ENCODE results near the gene DYRK1A.
A peak's percentile ranks its signal among the peaks of the same experiment; 100 is the strongest.

Gene DYRK1A

DNA sequence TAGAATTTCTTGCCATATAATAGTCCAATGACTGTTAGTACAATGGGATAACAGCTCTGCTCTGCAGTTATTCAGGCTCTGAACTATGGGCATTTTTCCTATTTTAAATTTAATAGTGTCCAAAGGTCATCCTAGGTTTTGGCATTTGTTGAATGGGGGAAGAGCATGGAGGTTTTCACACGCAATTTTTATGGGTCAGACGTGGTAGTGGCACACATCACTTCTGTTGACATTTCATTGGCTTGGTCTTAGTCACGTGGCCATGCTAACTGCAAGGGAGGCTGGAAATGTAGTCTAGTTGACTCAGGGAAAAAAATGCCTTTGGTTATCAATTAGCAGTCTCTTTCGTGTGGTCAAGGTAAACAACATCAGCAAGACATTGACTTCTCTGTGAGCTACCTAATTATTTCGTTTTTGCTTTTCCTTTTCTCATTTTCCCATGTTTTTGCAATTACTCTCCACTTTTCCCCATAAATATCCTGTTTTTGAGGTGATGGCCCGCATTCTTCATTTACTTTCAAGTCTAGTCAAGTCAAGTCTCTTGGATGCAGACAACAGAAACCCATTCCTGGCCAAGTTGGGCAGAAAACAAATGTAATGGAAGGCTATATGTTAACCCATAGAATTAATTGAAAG is 82.8 kb downstream of the DYRK1A start:
- H3K27ac ChIP-seq = no peak overlapping the region
- no peak overlapping the region for H3K9ac ChIP-seq (ENCODE audit: insufficient read length)
- H3K9me3 ChIP-seq (ENCODE audit: low read depth, low read length) = no peaks in the 10 kb centered on the region
- H3K36me3 ChIP-seq (ENCODE audit: insufficient read depth, low read length) = peaks cover 13% of the 10 kb centered on the region
- H3K4me3 ChIP-seq = no peak overlapping the region
- TF ChIP-seq FOXP2 (optimal IDR thresholded peaks at IDR 0.05; ENCODE audit: control extremely low read depth, extremely low read length, insufficient read depth) (no peak), POLR2AphosphoS5 (IDR thresholded peaks at IDR 0.05; ENCODE audit: borderline replicate concordance, low read depth, low read length) (no peak), EZH2 (IDR thresholded peaks at IDR 0.05) (no peak)
- no peak for DNase-seq (ENCODE audit: low read depth, low spot score)

DNA sequence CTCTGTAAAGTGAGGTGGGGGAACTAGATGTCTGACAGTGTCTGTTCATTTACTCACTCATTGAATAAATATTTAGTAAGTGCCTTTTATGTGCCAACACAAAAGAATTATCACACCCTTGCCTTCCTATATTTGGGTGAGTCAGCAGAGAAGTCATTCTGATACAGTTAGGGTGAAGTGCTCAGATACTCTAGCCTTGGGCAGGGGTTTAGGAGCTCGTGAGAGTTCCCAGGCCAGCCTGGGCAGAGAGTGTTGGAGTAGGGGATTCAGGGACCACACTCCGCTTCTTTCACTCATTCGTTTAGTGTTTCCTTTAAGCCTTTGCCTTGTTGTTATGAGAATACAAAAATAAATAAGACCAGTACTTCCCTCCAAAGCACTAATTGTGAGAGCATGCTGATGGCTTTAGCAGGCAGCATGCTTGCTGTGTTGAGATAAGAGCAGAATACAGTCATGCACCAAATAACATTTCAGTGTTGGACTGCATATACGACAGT is 83.9 kb downstream of the DYRK1A start:
- no peak for DNase-seq (ENCODE audit: low read depth, low spot score)
- H3K27ac ChIP-seq = peak overlapping the region; percentile 26; the same call in 1 of the 2 replicates
- no peak overlapping the region for H3K9ac ChIP-seq (ENCODE audit: insufficient read length)
- no peak overlapping the region for H3K4me3 ChIP-seq
- TF ChIP-seq POLR2AphosphoS5 (IDR thresholded peaks at IDR 0.05; ENCODE audit: borderline replicate concordance, low read depth, low read length) = no peak
- TF ChIP-seq EZH2 (IDR thresholded peaks at IDR 0.05) = no peak
- no peak for TF ChIP-seq FOXP2 (optimal IDR thresholded peaks at IDR 0.05; ENCODE audit: control extremely low read depth, extremely low read length, insufficient read depth)
- H3K9me3 ChIP-seq (ENCODE audit: low read depth, low read length) = no peaks in the 10 kb centered on the region
- H3K36me3 ChIP-seq (ENCODE audit: insufficient read depth, low read length) = peaks cover 13% of the 10 kb centered on the region

- H3K9ac ChIP-seq (ENCODE audit: insufficient read length) = no peak overlapping the region
- no peak overlapping the region for H3K27ac ChIP-seq
- H3K9me3 ChIP-seq (ENCODE audit: low read depth, low read length) = no peaks in the 10 kb centered on the region
Measured at GRCh38 chr21:37451446-37451845, 84.9 kb downstream of the DYRK1A start.

GRCh38 chr21:37452227-37452626 is 85.7 kb downstream of the DYRK1A start:
- no peak for DNase-seq (ENCODE audit: low read depth, low spot score)
- Histone ChIP-seq H3K36me3 (ENCODE audit: insufficient read depth, low read length) (peaks cover 13% of the 10 kb centered on the region), H3K27ac (peak overlapping the region; percentile 22; the same call in 1 of the 2 replicates), H3K4me3 (no peak overlapping the region), H3K9ac (ENCODE audit: insufficient read length) (no peak overlapping the region), H3K9me3 (ENCODE audit: low read depth, low read length) (no peaks in the 10 kb centered on the region)
- TF ChIP-seq FOXP2 (optimal IDR thresholded peaks at IDR 0.05; ENCODE audit: control extremely low read depth, extremely low read length, insufficient read depth) = no peak

More at GRCh38 chr21:37451446-37451845, 84.9 kb downstream of the DYRK1A start:
- Histone ChIP-seq H3K36me3 (ENCODE audit: insufficient read depth, low read length) (peaks cover 13% of the 10 kb centered on the region), H3K4me3 (no peak overlapping the region)
- DNase-seq (ENCODE audit: low read depth, low spot score) = no peak
- TF ChIP-seq POLR2AphosphoS5 (IDR thresholded peaks at IDR 0.05; ENCODE audit: borderline replicate concordance, low read depth, low read length) = no peak
- TF ChIP-seq FOXP2 (optimal IDR thresholded peaks at IDR 0.05; ENCODE audit: control extremely low read depth, extremely low read length, insufficient read depth) = no peak
- no peak for TF ChIP-seq EZH2 (IDR thresholded peaks at IDR 0.05)

DNA sequence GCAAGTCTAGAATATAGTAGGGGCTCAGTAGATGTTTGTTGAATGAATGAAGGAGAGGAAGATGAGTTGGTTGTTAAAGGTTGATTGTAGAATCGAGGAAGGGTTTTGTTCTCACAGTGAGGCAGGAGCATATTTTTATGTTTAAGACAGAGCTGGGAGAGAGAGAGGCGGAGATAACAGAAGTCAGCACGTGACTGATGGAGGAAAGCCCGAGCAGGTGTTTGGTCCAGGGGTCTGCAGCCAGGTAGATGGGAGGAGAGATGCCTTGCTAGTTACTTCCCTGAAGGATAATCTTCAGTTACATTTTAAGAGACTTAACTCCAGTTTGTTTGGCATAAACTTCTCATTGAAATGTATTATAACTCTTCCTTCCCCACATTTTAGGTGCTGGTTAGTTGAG is 86.8 kb downstream of the DYRK1A start:
- Histone ChIP-seq H3K9ac (ENCODE audit: insufficient read length) (no peak overlapping the region), H3K36me3 (ENCODE audit: insufficient read depth, low read length) (peaks cover 13% of the 10 kb centered on the region), H3K4me3 (no peak overlapping the region), H3K9me3 (ENCODE audit: low read depth, low read length) (no peaks in the 10 kb centered on the region), H3K27ac (no peak overlapping the region)
- no peak for DNase-seq (ENCODE audit: low read depth, low spot score)
- TF ChIP-seq FOXP2 (optimal IDR thresholded peaks at IDR 0.05; ENCODE audit: control extremely low read depth, extremely low read length, insufficient read depth) (no peak), POLR2AphosphoS5 (IDR thresholded peaks at IDR 0.05; ENCODE audit: borderline replicate concordance, low read depth, low read length) (no peak), EZH2 (IDR thresholded peaks at IDR 0.05) (no peak)

DNA sequence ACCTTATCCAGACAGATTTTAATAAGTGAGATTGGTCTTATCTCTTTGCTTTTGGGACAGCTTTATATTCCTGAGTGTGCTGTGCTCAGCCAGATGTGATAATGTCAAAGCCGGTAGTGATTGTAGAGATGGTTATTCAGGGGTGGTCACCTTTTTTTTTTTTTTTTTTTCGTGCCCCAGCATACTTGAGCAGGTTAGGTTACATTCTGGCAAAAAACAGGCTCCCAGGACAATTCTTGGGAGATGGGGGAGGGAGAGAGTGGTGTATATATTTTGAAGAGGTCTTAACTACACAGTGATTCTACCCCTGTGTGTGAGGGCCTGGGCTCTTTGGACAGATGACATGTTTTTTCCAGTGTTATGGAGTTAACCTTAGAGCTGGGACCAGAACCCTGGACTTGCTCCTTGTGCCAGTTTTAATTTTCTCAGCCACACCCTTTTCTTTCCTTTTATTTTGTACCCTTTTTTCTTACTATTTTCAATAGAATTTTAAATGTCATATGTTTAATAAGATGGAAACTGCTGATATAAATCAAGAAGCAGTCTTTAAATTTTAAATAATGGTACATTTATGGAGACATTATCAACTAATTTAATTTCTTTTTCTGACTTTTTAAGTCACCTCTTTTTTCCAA is 88.4 kb downstream of the DYRK1A start:
- H3K9ac ChIP-seq (ENCODE audit: insufficient read length) = no peak overlapping the region
- peaks cover 2% of the 10 kb centered on the region for H3K36me3 ChIP-seq (ENCODE audit: insufficient read depth, low read length)
- H3K4me3 ChIP-seq = no peak overlapping the region
- no peaks in the 10 kb centered on the region for H3K9me3 ChIP-seq (ENCODE audit: low read depth, low read length)
- DNase-seq (ENCODE audit: low read depth, low spot score) = no peak
- no peak for TF ChIP-seq EZH2 (IDR thresholded peaks at IDR 0.05)
- TF ChIP-seq FOXP2 (optimal IDR thresholded peaks at IDR 0.05; ENCODE audit: control extremely low read depth, extremely low read length, insufficient read depth) = no peak
- TF ChIP-seq POLR2AphosphoS5 (IDR thresholded peaks at IDR 0.05; ENCODE audit: borderline replicate concordance, low read depth, low read length) = no peak
- no peak overlapping the region for H3K27ac ChIP-seq

DNA sequence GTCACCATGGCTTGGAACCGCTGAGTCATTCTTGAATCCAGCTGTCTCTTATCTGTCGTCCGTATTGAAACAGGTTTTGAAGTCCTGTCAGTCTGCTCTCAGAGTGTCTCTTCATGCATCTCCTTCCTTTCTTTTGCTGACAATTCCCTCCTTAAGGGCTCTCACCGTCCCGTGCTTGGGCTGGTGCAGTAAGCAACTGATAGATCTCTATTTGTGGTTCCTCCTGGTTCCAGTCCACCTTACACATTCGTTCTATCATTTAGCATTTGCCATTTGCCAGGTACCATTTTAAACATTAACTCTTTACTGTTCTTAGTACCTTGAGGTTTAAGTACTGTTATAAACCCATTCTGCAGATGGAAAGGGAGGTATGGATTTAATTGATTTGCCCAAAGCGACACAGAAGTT is 88.9 kb downstream of the DYRK1A start:
- Histone ChIP-seq H3K27ac (no peak overlapping the region), H3K4me3 (no peak overlapping the region), H3K9ac (ENCODE audit: insufficient read length) (no peak overlapping the region), H3K36me3 (ENCODE audit: insufficient read depth, low read length) (no peaks in the 10 kb centered on the region), H3K9me3 (ENCODE audit: low read depth, low read length) (no peaks in the 10 kb centered on the region)
- TF ChIP-seq EZH2 (IDR thresholded peaks at IDR 0.05) (no peak), POLR2AphosphoS5 (IDR thresholded peaks at IDR 0.05; ENCODE audit: borderline replicate concordance, low read depth, low read length) (no peak), FOXP2 (optimal IDR thresholded peaks at IDR 0.05; ENCODE audit: control extremely low read depth, extremely low read length, insufficient read depth) (no peak)
- no peak for DNase-seq (ENCODE audit: low read depth, low spot score)

- no peak overlapping the region for H3K4me3 ChIP-seq
- no peak overlapping the region for H3K9ac ChIP-seq (ENCODE audit: insufficient read length)
- no peak for DNase-seq (ENCODE audit: low read depth, low spot score)
- no peak overlapping the region for H3K27ac ChIP-seq
- H3K9me3 ChIP-seq (ENCODE audit: low read depth, low read length) = no peaks in the 10 kb centered on the region
- TF ChIP-seq EZH2 (IDR thresholded peaks at IDR 0.05) (no peak), POLR2AphosphoS5 (IDR thresholded peaks at IDR 0.05; ENCODE audit: borderline replicate concordance, low read depth, low read length) (no peak), FOXP2 (optimal IDR thresholded peaks at IDR 0.05; ENCODE audit: control extremely low read depth, extremely low read length, insufficient read depth) (no peak)
- no peaks in the 10 kb centered on the region for H3K36me3 ChIP-seq (ENCODE audit: insufficient read depth, low read length)
Measured at GRCh38 chr21:37458669-37459276, 92.2 kb downstream of the DYRK1A start.
